Chondrocyte (in vitro differentiated cells): Measurements from ENCODE around the gene DUSP8. TPM values are rescaled to one million over a fixed set of nuclear protein-coding genes. Genes with fewer than 3 reads are reported as not detected.
A peak's percentile ranks its signal among the peaks of the same experiment; 100 is the strongest.
"Not testable (repeated sequence)": the region's sequence is repeated elsewhere in the genome, so short reads cannot be mapped to it uniquely, and the experiment has no call there.

Experiments
- DNase-seq: peaks from one replicate; pipeline ENCODE4 v3.0.0; 2021; ENCODE audit warnings: mixed read lengths, low spot score
- H3K27ac Mint-ChIP-seq: one replicate; pipeline ENCODE4 v1.8.0; 2021; ENCODE audit warnings: mild to moderate bottlenecking, moderate library complexity, mixed read lengths; ENCODE audit not compliant: unreplicated experiment
- H3K27me3 Mint-ChIP-seq: 2 replicates; pipeline ENCODE4 v1.8.0; 2021; ENCODE audit warnings: low read depth, mixed read lengths
- H3K36me3 Mint-ChIP-seq: 2 replicates; pipeline ENCODE4 v1.8.0; 2021; ENCODE audit warnings: low read depth, mixed read lengths
- H3K4me1 Mint-ChIP-seq: 2 replicates; pipeline ENCODE4 v1.8.0; 2021; ENCODE audit warnings: low read depth, mild to moderate bottlenecking, mixed read lengths
- H3K4me3 Mint-ChIP-seq: one replicate; pipeline ENCODE4 v1.8.0; 2021; ENCODE audit warnings: mild to moderate bottlenecking, moderate library complexity, mixed read lengths; ENCODE audit not compliant: unreplicated experiment
- H3K9me3 Mint-ChIP-seq: 2 replicates; pipeline ENCODE4 v1.8.0; 2021; ENCODE audit warnings: low read depth, mixed read lengths
- long read RNA-seq: library from polyadenylated mRNA; stranded (forward); transcript quantifications from one replicate; pipeline ENCODE4 v2.0.0, GENCODE V29; 2021
- total RNA-seq: library from RNA; stranded (reverse); gene quantifications from 3 replicates; pipeline ENCODE4 v1.2.1, GENCODE V29; 2021
- TF ChIP-seq, protein P1 (sequence below): fragments of 200-600 bp; sonication (generic); IDR thresholded peaks from 2 replicates; pipeline ENCODE4 v1.5.0; 2021; ENCODE audit warnings: antibody characterized with exemption, mild to moderate bottlenecking, moderate library complexity

The DUSP8 gene
- total RNA-seq = 6.9 to 12.6 TPM (median 12.1 TPM) in 3 replicates
- long read RNA-seq, full-length matches to known transcripts = 12 of 16 reads
- long read RNA-seq, partial matches to known transcripts = 3 of 16 reads
- long read RNA-seq, other reads (novel, unspliced or antisense) = 1 of 16 reads

DNA sequence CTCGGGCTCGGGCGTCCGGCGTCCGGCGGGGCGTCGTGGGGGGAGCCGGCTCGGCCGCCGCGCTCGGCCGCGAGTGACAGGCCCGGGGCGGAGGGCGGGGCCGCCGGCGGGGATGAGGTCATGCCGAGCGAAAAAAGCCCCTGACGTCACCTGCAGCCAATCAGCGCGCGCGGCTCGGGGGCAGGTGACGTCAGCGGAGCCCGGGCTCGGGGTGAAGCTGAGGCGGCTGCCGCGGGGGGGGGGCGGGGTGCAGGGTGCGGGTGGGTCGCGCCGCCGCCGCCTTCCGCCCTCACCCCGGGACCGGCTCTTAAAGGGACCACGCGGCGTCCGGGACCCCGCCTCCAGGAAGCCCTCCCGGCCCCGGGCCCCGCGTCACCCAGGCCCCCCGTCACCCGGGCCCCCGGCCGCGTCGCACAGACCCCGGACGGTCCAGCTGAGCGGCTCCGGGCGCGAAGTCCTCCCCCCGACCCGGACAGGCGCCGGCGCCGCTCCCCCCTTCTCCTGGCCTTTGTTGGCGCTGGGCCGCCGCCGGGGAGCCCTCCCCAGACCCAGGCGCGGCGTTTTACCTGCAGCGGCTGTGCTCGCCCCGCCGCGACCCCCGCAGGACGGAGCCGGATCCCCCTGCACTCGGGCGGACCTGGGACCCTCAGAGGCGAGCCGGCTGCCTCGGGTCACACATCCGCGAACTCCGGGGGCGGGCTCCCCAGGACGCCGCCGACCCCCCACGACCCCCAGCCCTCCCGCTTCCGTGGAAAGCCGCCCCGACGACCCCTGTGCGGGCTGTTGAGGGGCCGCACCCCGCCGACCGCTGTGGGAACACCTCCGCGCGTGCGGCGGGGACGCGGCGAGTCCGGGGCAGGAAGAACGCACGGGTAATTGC lies at the start of gene DUSP8:
TSS of gene DUSP8 (minus strand) at position 75 of the 880 bp plus-strand sequence. CDS start 6,445 bp downstream, outside the sequence.
- DNase-seq = no peak
- Mint-ChIP-seq H3K9me3 (no peaks in the 10 kb centered on the region), H3K27me3 (no peaks in the 10 kb centered on the region), H3K27ac (no peak within 1 kb of the TSS), H3K4me3 (peak within 1 kb of the TSS; percentile 70), H3K36me3 (no peaks in the 10 kb centered on the region), H3K4me1 (peaks cover 28% of the 10 kb centered on the region)
- TF ChIP-seq, protein P1, sequence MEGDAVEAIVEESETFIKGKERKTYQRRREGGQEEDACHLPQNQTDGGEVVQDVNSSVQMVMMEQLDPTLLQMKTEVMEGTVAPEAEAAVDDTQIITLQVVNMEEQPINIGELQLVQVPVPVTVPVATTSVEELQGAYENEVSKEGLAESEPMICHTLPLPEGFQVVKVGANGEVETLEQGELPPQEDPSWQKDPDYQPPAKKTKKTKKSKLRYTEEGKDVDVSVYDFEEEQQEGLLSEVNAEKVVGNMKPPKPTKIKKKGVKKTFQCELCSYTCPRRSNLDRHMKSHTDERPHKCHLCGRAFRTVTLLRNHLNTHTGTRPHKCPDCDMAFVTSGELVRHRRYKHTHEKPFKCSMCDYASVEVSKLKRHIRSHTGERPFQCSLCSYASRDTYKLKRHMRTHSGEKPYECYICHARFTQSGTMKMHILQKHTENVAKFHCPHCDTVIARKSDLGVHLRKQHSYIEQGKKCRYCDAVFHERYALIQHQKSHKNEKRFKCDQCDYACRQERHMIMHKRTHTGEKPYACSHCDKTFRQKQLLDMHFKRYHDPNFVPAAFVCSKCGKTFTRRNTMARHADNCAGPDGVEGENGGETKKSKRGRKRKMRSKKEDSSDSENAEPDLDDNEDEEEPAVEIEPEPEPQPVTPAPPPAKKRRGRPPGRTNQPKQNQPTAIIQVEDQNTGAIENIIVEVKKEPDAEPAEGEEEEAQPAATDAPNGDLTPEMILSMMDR = no peak

GRCh38 chr11:1619449-1619848 lies 47.4 kb upstream of the DUSP8 start:
- Mint-ChIP-seq H3K4me3 (no peak overlapping the region), H3K27me3 (peaks cover 62% of the 10 kb centered on the region), H3K4me1 (no peaks in the 10 kb centered on the region), H3K9me3 (peaks cover 3% of the 10 kb centered on the region), H3K27ac (no peak overlapping the region), H3K36me3 (peaks cover 5% of the 10 kb centered on the region)
- TF ChIP-seq, protein P1 = no peak
- peak; percentile 14 for DNase-seq

DNA sequence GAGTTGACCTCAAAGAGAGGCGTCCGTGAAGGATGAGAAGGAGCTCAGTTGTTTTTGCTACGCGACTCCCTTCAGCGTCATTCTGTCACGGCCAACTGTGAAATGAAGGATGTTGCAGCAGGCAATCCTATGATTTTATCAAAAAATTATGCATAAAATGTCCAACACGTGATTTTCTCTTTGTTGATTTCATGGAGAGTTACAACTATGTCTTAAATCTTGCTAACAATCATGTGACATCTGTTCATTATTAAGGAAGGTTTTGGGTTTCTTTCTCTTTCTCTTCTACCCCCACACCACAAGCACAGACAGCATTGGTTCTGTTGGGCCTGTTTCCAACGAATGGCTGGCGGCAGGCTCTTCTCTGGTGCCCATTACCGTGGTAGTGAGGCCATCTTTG lies 46.2 kb upstream of the DUSP8 start:
- TF ChIP-seq, protein P1 = no peak
- Mint-ChIP-seq H3K4me3 (no peak overlapping the region), H3K4me1 (no peaks in the 10 kb centered on the region), H3K27ac (no peak overlapping the region), H3K9me3 (peaks cover 3% of the 10 kb centered on the region), H3K36me3 (peaks cover 5% of the 10 kb centered on the region), H3K27me3 (peaks cover 59% of the 10 kb centered on the region)
- DNase-seq = no peak

DNA sequence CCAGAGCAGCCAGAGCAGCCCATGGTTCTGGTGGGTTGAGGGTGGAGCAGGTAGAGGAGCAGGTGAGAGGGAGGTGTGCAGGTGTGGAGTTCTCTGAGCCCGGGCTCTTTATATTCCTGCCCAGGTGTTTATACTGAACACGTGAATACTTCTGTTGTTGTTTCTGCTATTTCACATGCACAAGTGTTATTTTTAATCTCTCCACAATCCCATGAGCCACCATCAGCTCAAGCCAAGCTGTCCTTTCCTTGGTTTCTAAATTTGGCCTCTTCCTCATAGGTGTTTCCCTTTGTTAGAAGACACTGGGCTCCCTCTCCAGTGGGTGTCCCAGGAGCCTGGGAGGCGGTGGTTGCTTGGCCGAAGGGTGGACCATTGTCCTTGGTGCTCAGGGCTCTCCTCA lies 36.3 kb upstream of the DUSP8 start, which contains the start of gene KRTAP5-3:
TSS of gene KRTAP5-3 (minus strand) at position 101 of the 400 bp plus-strand sequence. CDS start at position 23, 78 bp downstream.
- no peak within 1 kb of the TSS for H3K4me3 Mint-ChIP-seq

GRCh38 chr11:1607901-1608300 lies 35.8 kb upstream of the DUSP8 start:
- not testable (repeated sequence) for H3K27ac Mint-ChIP-seq, H3K4me3 Mint-ChIP-seq, H3K9me3 Mint-ChIP-seq, H3K36me3 Mint-ChIP-seq, H3K4me1 Mint-ChIP-seq
- peak; percentile 38 for DNase-seq
- peaks cover 47% of the 10 kb centered on the region for H3K27me3 Mint-ChIP-seq

More for the DNA sequence above, 36.3 kb upstream of the DUSP8 start, which contains the start of gene KRTAP5-3:
- Mint-ChIP-seq H3K27me3 (peaks cover 42% of the 10 kb centered on the region), H3K4me1 (peaks cover 3% of the 10 kb centered on the region), H3K36me3 (peaks cover 1% of the 10 kb centered on the region), H3K9me3 (peaks cover 3% of the 10 kb centered on the region), H3K27ac (no peak within 1 kb of the TSS)
- TF ChIP-seq, protein P1 = no peak
- DNase-seq = no peak

- not testable (repeated sequence) for H3K4me1 Mint-ChIP-seq, H3K36me3 Mint-ChIP-seq, H3K4me3 Mint-ChIP-seq, H3K9me3 Mint-ChIP-seq, H3K27ac Mint-ChIP-seq
- DNase-seq = peak; percentile 36
- peaks cover 51% of the 10 kb centered on the region for H3K27me3 Mint-ChIP-seq
Measured at GRCh38 chr11:1607156-1607845, 35.2 kb upstream of the DUSP8 start.

DNA sequence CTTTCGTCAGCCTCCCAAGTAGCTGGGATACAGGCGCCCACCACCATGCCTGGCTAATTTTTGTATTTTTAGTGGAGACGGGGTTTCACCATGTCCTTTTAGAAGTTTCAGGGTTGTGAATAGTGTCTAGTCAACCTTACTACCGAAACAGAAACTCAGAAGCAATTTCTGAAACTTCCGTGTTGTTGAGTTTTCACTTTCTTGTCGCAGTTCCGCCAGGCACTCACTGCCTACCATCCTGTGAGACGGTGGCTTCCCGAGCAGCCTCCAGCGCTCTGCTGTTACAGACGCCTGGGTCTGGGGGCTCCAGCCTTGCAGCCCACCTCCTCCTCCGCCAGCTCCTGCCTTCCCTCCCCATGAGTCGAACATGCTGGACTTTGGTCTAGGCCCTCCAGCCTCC lies 33.9 kb upstream of the DUSP8 start:
- H3K9me3 Mint-ChIP-seq, H3K36me3 Mint-ChIP-seq, H3K4me3 Mint-ChIP-seq, H3K27ac Mint-ChIP-seq, H3K4me1 Mint-ChIP-seq: not testable (repeated sequence)
- peaks cover 55% of the 10 kb centered on the region for H3K27me3 Mint-ChIP-seq
- peak; percentile 40 for DNase-seq
